UCSD-AML1 (cell line): Measurements from ENCODE around the gene ATF2.
"Not testable (repeated sequence)": the region's sequence is repeated elsewhere in the genome, so short reads cannot be mapped to it uniquely, and the experiment has no call there.

Source experiments
- DNase-seq: peaks from one replicate; lab custom pipeline; 2025; ENCODE audit not compliant: unreplicated experiment; lab: John Stamatoyannopoulos, UW

Gene ATF2

GRCh38 chr2:175166216-175166824, 1.7 kb downstream of the ATF2 start:
- no peak for DNase-seq

- no peak for DNase-seq
Measured at GRCh38 chr2:175164235-175164634, 3.8 kb downstream of the ATF2 start.

DNA sequence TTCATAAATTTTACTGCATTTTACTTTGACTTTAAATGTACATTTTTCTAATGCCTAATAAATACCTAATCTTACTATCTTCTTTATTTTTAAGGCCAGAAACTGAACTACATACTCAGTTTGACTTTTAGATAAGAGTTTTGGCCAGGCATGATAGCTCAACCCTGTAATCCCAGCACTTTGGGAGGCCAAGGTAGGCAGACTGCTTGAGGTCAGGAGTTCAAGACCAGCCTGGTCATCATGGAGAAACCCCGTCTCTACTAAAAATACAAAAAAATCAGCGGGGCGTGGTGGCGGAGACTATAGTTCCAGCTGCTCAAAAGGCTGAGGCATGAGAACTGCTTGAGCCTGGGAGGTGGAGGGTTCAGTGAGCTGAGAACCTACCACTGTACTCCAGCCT, 9.1 kb downstream of the ATF2 start:
- no peak for DNase-seq

DNA sequence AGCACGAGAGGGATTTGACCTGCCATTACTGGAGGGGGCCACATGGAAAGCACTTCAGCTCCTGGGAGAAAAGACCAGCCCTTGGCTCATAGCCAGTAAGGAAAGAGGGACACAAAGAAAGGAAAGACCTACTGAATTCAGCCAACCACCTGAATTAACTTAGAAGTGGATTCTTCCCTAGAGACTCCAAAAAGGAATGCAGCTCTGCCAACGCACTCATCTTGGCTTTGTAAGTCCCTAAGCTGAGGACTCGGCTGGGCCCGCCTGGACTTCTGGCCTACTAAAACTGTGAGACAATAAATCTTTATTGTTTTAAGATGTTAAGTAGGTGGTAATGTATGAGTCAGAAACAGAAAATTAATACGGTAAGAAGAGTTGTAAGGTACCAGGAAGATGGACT, 11.5 kb downstream of the ATF2 start:
- DNase-seq, result no peak

GRCh38 chr2:175154661-175155082, 13.3 kb downstream of the ATF2 start:
- DNase-seq, result no peak

GRCh38 chr2:175152242-175152641, 15.8 kb downstream of the ATF2 start:
- DNase-seq, result no peak

DNA sequence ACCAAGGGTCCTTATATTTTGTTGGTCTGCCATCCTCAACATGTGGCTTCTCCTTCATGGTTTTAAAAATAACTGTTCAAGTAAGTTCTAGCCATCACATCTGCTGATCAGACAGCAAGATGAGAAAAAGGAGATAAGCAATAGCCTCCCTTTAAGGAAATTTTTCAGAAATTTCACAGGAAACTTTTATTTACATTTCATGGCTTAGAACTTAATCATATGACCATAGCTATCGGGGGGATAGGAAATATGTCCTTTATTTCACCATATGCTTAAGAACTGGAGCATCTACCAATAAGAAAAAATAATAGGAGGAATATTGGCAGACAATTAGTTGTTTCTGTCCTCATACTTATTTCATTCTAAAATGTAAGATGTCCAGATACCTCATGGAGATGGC, 16.2 kb downstream of the ATF2 start:
- DNase-seq, result no peak

- DNase-seq, result no peak
Measured at GRCh38 chr2:175147186-175147585, 20.8 kb downstream of the ATF2 start.

- DNase-seq, result no peak
Measured at GRCh38 chr2:175143678-175144077, 24.3 kb downstream of the ATF2 start.

DNA sequence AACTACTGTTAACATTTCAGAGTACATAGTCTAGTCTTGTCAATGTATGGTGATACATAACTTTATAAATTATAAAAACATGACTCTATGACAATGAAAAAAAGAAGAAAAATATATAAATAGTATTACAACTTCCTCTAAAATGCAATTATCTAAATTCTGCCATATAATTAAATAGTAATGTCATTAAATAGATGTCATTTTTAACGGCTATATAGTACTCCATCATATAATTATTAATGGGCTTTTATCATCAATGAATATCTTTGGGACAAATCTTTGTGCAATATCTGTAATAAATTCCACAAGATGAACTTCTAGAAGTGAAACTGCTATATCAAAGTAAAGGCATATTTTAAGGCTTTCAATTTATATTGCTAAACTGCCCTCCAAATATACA, 24.8 kb downstream of the ATF2 start:
- no peak for DNase-seq

- DNase-seq, result no peak
Measured at GRCh38 chr2:175140332-175140731, 27.7 kb downstream of the ATF2 start.

- no peak for DNase-seq
Measured at GRCh38 chr2:175137793-175138192, 30.2 kb downstream of the ATF2 start.

GRCh38 chr2:175136334-175137215, 31.4 kb downstream of the ATF2 start:
- DNase-seq, result no peak

DNA sequence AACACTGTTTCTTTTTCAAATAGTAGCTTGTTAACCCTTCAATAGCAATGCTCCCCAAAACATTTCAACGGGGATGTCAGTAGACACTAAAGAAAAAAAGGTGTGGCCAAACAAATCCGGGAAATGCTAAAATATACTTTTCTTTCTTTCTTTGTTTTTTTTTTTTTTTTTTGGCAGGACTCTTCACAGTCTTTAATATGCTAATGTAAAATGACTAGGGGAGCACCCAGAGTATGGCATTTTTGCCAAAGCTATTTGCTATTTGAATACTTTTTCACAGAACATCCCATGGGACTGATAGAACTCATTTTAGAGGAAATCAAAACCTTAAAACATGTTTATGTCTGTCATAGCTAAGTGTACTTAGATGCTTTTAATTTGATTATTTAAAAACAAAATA, 32.1 kb downstream of the ATF2 start:
- no peak for DNase-seq

DNA sequence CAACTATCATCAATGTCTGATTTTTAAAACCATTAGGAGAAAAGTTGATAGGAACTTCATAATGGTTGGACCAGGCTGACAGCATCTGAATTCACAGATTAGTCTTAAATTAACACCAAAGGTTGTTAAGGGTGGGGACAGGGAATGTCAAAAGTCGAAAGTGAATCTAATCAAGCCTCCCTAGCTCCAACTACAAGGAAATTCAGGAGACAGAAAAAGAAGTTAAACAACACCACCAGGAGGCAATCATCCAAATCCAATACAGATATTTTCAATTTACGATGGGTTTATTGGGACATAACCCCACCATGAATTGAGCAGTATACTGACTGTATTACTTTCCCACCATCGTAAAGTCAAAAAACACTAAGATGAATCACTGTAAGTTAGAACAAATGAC, 32.8 kb downstream of the ATF2 start:
- DNase-seq, result no peak

GRCh38 chr2:175131252-175131651, 36.8 kb downstream of the ATF2 start:
- no peak for DNase-seq

- no peak for DNase-seq
Measured at GRCh38 chr2:175126661-175127060, 41.3 kb downstream of the ATF2 start.

- no peak for DNase-seq
Measured at GRCh38 chr2:175123254-175123653, 44.7 kb downstream of the ATF2 start.

DNA sequence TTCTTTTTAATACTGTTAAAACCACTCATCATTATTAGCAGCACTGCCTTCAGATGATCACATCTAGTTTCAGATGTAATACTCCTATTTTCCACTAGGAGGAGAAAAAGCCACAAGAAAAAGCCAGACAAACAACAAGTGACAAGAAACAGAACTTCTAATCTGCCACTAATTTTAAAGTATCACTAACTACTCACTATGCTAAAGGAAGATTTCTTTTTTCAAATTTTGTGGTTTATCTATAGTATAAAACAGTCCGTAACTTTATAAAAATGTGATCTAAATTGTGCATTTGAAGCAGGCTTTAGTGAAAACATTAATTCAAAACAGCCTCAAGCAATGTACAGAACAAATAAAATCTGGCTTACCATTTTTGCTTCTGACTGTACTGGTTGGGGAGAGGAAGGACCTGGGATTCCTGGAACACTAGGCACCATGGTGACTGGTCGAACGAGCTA, 56.8 kb downstream of the ATF2 start:
- DNase-seq, result no peak

- DNase-seq, result not testable (repeated sequence)
Measured at GRCh38 chr2:175108091-175108490, 59.9 kb downstream of the ATF2 start.

- no peak for DNase-seq
Measured at GRCh38 chr2:175107146-175107545, 60.9 kb downstream of the ATF2 start.

DNA sequence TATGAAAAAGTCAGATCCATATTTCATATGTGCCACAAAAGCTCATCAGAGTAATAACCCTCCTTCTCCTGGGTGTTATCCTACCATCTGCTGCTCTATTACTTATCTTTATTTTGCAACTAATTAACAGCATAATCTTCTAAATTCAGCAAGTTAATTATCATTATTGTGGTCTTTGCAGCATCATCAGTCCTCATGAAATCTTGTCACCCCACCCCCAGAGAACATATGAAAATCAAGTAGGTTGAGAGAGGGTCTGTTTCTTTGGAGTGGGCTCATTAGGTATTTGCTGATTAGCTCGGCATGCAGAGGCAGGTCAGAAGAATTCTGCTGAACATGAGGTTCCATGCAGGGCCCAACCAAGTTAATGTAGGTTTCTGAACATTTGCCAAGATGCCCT, 64.8 kb downstream of the ATF2 start:
- DNase-seq, result no peak
